CD4-positive, alpha-beta T cell treated with Interleukin-4 for 4 hours (primary cell): Measurements from ENCODE around the gene LCLAT1.

Experiments used
- DNase-seq: peaks from one replicate; pipeline ENCODE4 v3.0.0-alpha.2; 2020

The LCLAT1 gene

DNA sequence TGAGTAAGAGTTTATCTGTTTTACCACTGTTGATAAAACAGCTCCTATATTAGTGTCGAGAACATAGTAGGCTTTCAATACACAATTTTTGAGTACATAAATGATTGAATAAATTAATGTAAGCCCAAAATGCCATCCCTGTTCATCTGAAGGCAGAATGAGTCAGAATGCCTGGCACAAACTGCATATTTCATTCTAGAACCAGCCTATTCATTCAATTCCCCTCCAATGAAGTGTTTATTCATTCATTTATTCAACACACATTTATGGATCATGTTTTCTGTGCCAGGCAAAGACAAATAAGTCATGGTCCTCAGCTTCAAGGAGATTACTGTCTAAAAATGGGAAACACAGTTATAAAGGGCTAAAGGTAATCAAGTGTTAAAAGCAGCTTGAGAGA lies 22.8 kb upstream of the LCLAT1 start:
- no peak for DNase-seq

DNA sequence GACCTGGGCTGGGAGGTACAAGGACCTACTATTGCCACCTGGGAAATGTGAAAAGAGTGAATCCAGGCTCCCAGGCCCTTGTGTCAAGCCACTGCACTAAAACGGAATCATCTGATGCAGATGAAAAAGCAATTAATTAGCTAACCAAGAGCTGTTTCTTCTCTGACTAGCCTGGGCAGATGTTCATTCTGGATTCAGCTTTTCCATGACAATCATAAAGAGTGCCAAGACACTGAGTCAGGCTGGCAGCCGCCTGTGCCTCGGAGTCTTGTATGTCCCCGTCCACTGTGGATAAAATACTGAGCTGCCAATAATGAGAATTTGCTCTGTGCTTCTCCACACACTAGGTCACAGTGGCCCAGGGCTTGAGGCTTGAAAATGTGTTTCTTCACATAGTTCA lies 21.7 kb upstream of the LCLAT1 start:
- DNase-seq, result no peak

DNA sequence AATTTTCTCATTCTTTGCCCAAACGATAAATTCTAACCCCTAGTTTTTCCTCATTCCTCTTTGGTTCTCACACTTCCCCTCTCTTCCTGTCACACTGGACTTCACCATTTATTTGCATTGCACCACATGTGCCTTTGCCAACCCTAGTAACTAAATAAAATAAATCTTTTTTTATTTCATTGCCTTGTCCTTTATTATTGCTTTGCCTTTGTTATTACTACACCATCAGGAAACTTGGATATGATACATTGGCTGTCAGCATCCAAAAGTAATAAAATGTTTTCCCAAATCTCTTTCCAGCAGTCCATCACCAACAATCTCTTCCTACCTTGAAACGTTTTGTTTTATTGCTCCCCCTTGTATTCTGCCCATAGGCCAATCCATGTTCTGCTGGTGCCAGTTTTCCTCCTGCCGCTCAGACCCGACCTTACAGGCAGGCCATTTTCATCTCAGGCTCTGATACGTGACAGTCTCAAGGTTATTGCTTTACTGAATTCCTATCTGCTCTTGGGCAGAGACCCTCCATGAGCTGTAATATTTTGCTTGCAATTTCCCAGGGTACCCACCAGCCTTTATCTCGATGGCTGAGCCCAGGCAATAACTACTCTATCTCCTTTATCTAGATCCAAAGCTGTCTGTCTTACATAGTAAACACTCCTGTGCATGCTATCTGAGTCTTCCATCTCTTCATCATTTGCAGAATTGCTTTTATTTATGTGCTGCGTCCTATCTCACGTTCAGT lies 19.3 kb upstream of the LCLAT1 start:
- DNase-seq, result no peak

DNA sequence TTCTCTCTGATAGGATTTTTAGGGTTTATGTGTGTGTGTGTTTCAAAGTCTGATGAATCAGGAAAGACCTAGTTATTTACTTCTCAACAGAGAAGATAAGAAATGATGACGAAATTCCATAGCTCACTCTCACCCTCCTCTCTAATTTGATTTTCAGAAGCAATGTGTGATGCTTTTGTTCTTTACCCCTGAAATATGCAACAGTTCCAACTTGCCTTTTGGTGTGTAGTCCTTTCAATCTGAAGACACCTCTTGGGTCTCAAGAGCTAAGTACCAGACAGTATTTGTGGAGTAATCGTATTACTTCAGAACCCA lies 18.7 kb upstream of the LCLAT1 start:
- DNase-seq, result no peak

DNA sequence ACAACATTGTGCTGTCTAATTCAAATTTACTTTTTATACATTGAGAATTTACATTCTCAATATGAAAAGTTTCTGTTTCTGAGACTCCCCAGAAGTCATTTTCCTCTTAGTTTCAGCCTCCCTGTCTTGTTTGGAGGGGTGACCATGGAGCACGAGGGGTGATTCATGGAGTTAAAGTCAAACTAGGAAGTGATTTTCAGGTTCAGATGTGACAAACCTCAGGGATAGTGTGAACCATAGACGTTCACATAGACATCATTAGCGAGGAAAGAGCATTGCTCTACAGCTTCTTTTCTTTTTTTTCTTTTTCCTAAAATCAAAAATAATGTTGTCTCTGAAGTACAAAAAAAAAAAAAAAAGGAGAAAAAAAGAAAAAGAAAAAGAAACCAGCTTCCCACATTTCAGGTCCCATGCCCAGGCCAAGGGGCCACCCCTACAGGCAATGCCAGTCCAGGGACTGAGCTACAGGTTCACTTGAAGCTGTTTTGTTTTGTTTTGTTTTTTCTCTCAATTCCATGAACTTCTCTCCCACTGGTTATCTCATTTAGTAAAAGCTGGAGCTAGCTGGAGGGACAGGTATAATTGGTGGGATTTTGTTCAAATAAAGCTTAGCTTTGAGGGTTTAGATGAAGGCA lies 18.1 kb upstream of the LCLAT1 start:
- DNase-seq, result no peak

DNA sequence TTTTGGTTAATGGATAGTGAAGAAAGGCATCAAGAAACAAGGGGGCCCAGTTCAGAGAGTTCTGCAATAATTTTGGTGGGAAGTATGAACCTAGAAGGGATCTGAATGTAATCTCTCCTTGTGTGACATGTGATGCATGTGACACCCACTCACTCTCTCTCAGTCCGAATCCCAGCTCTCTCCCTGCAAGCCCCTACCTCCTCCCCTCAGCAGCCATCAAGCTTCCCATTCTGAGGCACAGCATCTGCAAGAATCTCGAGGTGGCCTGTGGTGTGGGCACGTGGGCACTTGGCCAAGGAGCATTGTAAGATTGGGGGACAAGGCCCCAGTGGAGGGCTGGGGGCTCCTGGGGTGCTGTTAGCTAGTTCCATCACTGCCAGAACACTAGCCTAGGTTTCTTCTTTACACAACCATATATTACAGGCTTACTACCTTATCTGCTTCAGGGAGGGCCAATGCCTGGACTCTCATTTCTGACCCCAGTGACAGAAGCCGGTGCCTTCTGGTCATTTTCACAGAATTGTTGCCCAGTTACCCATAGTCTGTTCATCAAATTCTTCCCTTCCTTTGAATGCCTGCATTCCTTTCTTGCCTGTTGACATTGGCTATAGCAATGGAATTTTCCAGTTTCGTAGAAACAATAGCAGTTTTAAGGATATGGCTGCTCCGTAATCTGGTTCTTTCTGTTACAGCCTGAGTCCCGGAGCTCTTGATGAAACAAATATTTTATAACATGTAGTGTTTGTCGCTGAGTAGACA lies 13.3 kb upstream of the LCLAT1 start:
- no peak for DNase-seq

DNA sequence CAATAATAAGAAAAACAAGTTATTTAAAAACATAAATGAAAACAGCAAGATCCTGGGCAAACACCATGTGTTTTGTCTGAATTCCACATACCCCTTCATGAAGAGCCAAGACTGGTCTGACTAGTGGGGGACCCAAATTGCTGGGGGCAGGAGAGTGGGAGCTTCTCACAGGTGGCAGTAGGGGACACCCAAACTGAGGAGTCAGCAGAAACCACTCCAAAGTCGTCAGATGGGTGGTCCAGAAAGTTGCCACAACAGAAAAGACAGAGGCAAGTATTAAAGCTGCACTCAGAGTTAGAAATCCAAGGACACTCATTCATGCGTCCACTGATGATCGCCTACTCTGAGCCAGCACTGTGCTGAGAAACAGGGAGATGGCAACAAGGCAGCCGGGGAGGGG lies 12.3 kb upstream of the LCLAT1 start:
- DNase-seq, result no peak

DNA sequence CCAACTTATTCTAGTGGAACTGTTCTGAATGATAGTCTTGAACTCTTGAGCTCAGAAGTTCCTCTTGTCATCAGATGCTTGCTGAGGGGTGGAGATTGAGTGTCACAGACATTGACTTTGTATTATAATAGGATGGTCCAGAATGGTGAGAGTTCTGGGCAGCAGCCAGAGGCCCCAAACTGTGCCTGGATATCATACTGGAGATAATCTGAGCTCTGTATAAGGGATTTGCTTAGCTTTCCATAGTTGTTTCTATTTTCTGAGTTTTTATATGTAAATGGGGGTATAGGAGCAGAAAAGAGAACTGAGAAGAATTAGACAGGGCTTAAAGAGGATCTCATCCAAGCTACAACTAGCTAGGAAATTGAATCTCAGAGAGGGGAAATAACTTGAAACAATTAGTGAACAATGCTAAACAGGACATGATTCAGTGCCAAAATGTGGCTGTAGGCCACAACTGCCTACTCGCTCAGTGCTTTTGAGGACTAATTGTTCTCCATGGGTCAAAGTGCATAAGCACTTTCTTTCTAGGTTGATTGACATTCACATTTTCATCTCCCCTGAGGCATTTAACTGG lies 10.1 kb upstream of the LCLAT1 start:
- DNase-seq, result no peak

DNA sequence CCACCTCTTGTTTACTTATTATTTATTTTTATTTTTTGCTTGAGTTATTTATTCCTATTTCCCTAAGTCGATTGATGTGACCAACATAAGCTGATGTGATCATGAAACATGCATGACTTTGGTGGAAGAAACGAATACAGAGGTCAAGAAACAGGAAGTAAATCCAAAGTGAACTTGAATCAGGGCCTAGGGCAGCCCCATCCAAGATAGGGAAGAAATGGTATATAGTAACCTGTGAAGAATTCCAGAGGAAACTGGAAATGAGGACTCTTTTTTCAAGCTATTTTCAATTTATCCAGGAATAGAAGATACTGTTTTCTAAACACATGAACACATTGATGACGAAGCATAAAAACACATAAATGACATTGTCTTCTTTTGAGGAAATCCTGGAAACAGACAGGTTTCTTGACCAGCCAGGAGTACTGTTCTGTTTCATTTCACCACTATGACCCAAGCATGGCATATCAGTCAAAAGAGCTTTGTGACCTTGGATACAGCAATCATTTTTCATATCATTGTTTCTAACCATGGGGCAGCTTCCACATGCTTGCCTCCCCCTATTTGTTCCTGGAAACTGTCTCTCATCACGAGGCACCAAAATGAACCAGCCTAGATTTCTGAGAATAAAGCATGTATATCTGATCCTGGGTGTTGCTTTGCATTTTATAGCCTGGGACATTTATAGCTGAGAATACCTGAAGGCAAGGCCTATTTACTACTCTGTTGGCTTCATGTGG lies 9.1 kb upstream of the LCLAT1 start:
- no peak for DNase-seq

DNA sequence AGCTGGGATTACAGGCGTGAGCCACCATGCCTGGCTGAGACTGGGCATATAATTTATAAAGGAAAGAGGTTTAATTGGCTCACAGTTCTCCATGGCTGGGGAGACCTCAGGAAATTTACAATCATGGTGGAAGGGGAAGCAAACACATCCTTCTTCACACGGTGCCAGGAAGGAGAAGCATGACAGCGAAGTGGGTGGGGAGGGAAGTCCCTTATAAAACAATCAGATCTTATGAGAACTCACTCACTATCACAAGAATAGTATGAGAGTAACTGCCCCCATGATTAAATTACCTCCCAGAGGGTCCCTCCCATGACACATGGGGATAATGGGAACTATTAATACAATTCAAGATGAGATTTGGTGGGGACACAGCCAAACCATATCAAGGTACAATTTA lies 7.8 kb upstream of the LCLAT1 start:
- DNase-seq, result no peak

DNA sequence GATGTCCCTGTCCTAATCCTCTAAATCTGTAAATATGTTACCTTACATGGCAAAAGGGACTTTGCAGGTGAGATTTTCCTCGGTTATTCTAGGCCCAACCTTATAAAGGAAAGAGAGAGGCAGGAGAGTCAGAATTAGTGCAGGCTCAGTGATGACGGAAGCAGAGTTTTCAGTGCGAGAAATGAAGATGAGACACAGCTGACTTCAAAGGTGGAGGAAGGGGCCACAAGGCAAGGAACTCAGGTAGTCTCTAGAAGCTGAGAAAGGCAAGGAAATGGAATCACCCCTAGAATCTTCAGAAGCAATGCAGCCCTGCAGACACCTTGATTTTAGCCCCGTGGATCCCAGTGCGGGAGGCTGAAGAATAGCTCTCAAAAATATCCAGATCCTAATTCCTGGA lies 7.2 kb upstream of the LCLAT1 start:
- DNase-seq, result no peak

DNA sequence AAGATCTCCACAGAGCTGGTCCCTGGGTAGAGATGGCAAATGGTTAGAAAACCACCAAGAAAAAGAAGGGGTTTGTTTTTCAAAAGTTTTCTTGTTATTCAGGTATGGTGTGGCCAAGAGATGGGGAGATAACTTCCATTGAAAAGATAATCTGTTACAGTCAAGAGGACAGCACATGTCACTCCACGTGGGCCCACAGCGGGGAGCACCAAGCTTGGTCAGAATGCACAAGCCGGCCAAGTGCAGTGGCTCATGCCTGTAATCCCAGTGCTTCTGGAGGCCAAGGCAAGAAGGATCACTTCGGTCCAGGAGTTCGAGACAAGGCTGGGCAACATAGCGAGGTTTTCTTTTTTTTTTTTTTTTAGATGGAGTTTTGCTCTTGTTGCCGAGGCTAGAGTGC lies 6.0 kb upstream of the LCLAT1 start:
- DNase-seq, result no peak

DNA sequence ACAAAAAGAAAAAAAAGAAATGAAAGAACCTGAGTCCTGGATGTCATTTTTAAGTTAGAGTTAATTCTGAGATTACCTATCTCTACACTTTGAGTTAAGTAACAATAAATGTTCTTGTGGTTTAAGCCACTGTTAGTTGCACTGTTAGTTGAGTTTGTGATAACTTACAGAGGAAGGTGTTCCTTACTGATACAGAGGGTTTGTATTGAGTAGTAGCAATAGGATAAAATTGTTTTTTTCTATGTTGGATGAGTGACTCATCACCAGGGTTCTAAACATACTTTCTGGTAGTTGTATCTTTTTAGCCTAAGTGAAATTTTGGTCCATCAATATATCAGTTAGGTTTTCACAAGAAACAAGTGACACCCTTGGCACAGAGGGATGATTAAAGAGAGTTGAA lies 4.0 kb upstream of the LCLAT1 start:
- no peak for DNase-seq

DNA sequence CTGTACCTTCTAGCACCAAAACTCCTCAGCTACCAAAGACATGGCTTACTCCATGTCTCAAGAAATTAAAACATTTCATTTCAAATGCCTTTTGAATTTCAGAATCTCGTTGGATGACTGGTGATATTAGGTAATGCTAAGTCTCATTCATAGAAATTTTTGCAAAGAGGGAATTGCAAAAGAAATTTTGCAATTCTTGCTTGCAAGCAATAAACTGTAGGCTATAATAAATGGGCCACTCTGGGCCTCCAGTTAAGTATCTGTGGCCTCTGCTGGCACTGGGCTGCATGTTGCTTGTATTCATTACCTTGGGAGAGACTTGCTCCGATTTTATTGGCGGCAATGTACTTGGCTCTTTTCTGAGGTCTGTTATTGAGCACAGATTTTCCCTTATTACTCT lies 2.8 kb upstream of the LCLAT1 start:
- no peak for DNase-seq

DNA sequence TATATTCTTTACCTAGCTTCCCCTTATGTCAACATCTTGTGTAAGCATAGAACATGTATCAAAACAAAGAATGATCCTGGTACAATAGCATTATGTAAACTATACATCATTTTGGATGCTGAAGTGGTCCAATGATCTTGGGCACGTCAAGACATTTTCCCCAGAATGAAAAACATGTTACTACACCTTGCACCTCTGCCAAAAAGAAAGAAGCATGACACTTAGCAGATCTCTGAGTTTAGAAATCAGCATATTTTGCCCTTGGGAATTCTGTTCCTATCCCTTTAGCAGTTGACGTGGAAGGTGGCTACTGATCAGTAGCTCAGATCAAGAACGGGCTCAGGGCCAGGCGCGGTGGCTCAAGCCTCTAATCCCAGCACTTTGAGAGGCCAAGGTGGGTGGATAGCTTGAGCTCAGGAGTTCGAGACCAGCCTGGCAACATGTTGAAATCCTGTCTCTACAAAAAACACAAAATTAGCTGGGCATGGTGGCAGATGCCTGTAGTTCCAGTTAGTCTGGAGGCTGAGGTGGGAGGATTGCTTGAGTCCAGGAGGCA lies 1.7 kb upstream of the LCLAT1 start:
- DNase-seq, result no peak

DNA sequence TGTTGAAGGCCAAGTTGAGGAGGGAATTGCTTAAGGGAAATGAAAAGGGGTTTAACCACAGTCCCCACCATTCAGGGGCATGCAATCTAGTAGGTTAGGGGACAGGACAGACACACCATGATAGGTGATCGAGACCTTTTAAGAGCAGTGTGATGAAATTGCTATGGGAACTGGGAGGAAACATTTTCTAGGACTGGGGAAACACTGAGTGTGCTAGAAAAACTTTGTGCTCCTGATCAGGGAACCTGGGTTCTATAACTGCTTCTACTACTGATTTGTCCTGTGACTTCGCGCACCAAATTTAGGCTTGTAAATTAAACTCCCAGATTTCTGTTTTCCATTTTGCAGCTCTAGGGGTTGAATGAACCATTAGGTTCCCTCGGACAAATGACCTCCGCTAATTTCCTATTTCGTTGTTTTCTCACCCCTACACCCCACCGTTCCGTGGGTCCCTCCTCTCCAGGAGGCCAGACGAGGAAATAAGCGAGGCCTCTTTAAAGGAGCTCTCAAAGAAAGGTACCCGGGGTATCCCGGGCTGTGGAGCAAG lies 371 bp upstream of the LCLAT1 start:
- DNase-seq, result no peak

DNA sequence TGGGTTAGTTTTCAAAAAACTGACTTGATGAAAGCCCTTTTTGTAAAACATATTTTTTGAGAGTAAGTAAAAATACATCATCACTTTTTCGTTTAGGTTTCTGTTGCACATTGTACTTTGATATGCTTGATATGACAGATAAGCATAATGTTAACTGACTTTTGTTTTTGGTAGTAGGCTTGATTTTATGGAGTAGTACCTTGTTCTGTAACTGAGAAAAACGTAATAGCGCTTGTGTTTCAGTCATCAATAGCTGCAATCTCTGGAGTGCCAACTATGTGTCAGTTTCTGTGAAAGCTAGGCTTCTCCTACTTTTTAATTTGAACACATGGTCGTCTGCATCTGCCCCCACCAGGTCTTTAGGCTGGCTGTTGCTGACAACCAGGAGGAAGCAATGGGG lies 1.3 kb downstream of the LCLAT1 start:
- DNase-seq, result no peak

DNA sequence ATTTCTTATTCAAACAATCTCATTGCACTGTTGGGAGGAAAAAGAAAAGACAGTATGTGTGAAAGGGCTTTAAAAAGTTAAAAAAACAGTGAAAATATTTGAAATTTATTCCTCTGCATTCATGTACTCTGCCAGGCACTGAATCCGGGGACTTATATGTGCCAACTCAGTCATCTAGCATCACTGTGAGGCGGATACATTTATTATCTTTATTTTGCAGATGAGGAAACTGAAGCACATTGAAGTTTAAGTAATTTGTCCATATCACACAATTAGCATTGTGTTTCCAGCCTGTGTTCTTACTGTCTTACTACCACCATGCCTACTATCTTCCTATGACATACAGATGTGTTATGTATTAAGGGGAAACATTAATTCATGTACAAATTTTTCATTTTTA lies 1.8 kb downstream of the LCLAT1 start:
- DNase-seq, result no peak

DNA sequence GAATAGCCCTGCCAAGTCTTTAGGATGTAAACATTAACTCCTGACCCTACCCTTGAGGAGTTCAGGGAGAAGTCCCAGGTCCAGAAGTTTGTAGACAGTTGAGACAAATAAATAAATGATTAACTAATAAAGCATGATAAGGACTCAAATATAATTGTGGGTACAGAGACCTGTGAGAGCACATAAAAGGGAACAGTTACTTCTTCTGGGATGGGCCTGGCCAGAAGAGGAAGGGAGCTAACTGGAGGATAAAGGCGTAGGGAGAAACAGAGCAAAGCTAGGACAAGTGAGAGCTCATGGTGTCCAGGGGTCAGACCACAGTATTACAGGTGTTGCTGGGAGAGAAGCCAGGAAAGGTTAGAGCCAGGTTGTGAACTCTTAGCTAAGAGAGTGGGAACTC lies 3.0 kb downstream of the LCLAT1 start:
- no peak for DNase-seq

DNA sequence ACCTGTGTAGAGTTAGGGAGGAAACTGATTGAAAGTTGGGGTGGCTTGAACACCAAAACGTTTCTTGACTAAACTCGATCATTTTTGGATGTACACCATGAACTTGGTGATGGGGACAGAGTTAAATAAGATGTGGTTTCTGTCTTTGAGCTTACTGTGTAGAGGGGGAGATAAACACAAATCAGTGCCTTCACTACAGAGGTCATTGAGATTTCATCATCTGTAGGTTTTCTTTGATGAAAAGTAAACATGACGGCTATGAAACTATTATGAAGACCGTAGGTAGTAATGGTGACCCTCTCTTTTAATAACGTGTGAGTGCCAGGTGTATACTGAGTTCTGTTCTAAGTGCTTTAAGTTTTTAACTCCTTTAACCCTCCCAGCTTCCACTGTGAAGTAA lies 6.5 kb downstream of the LCLAT1 start:
- no peak for DNase-seq

DNA sequence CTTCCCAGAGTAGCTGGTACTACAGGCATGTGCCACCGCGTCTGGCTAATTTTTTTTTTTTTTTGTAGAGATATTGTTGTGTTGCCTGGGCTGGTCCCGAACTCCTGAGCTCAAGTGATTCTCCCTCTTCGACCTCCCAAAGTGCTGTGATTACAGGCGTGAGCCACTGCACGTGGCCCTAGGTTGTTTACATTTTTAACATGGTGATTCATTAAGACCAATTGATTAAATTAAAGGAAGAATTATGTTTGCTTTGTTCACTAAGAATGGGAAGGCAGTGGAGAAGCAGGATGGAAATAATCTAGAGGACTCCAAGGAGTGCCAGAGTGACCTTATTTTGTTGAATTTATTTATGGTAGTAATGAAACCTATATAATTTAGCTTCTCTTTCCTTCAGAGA lies 7.5 kb downstream of the LCLAT1 start:
- DNase-seq, result no peak

DNA sequence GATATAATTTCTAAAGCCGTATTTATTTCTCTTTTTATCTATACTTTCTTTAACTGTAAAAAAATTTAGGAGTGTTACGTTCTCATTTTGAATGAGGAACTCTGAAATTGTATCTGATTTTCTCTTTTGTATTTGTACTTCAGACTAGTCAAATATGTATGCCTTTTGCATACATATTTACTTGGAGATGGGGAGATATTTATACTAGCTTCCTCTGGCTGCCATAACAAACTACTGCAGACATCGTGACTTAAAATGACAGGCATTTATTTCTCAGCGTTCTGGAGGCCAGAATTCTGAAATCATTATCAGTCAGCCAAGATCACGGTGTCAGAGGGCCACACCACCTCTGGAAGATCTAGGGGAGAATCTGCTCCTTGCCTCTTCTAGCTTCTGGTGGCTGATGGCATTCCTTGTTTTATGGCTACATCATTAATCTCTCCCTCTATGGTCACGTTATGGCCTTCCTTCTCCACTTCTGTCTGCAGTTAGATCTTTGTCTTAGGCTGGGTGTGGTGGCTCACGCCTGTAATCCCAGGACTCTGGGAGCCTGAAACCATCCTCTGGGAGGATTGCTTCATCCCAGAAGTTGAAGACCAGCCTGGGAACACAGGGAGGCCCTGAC lies 8.2 kb downstream of the LCLAT1 start:
- DNase-seq, result no peak
